ENCODE results near the gene APRT.

APRT gene

DNA sequence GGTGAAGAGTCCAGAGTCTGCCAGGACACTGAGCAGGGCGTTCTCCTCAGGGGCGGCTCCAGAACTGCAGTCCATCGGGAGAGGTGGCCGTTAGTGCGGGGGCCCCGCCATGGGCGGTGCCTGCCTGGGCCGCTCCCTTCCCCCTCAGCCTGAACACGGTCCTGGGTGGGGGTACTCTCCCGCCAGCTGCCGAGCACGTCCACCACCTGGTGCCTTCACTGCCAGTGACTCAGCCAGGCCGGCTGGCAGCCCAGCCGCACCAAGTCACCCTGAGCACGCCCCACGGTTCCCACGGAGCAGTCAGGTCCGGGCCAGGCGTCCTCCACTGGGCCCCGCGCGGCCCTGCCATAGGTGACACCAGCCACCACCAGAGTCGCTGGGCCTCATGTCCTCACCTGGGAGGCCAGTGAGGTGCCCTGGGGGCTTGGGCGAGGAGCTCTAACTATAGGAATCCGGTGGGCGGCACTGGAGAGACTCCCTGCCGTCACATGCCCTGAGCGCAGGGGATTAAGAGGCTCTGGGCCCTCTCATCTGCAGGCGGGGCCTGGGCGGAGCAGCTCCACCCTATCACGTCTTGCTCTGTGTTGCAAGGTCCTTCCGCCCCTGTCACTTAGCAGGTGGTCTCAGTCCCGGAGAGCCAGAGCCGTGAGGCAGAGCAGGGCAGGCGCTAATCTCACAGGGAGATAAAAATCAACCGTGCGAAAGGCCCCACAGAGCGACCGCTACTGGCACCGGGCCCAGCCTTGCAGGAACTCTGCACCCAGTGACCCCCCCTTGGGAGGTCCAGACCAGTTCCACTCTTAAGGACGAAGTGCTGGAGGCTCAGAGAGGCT is 41.1 kb downstream of the APRT start:
- DNase-seq, result no peak

DNA sequence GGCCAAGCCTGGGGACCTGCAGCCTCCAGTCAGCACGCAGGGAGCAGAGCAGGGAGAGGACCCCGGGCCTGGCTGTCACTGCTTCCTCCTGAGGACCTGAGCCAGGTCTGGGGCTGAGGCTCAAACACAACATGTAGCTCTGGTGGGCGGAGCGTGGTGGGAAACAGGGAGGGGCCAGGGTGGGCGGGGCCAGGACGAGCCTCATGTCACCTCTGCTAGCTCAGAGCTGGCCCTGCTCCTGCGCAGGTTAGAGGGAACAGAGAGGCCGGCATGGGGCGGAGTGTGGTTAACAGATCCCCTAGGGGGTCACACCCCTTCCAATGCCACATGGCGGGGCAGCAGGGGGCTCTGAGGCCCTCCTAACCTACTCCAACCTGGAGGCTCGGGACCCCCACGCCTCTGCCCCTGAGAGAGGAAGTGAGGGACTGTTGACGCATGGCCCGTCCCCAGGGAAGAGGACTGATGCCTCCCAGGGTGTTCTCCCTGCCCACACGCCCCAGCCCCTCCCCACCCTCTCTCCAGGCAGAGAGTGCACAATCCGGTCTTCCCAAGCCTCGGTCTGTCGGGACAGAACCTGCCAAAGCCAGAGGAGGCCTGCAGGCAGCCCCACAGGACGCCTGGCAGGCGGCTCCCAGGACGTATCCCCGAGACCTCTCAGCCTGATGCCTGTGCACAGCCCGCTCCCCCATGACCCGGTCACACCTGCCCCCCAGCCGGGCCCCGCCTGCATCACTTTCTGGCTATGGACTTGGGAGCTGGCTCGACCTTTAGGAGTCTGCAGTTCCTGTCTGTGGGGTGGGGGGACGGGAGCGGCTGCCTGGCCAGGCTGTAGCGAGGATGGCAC is 41.9 kb downstream of the APRT start:
- DNase-seq, result no peak

DNA sequence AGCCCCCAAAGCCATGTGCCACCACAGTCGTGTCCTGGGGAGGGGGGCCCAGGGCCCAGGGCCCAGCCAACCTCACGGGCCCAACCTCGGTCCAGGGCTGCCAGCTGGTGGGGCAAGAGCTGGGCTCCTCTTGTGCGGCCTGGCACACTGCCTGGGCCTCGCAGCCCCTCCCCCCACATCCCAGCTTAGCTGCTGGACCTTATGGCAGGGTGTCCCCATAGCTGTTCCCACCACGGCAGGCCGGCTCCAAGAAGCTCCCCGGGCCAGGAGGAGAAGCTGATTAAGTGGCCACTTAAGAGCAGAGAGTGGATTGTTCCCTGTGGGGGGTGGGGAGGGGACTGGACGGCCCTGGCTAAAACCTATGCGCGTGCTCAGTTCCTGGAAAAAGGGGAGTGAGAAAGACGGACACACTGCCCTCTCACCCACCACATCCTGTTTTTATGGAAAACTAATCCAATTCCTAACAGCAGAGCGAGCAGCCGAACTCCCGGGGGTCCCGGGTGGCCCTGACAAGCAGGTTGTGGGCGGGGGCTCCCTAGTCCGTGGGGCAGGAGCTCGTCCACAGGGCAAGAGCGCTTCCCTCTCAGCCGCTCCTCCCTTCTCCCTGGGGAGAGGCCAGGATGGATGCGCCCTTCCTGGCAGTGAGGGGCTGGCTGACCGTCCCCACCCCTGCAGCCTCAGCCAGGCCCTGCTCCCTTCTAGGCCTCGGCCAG is 43.5 kb downstream of the APRT start:
- no peak for DNase-seq

DNA sequence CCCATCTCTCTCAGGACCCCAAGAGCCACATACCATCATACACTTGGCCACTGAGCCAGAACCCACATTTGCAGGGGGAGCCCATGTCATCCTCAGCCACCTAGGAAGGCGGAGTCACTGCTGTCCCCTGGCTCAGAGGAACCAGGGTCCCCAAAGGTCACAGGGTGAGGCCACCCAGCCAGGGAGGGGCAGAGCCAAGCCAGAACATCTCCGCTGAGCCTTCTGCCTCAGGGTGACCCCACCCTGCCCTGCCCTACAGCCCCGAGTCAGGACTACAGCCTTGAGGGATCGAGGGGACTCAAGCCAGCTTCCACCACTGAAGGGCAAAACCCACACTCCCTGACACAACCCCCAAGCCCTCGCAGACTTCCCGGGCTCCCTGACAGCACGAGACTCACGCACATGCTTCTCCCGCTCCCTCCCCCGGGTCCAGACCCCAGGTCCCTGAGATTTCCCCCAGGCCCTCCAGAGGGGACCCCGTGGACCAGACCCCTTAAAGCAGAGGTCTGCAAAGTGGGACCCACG is 44.1 kb downstream of the APRT start:
- DNase-seq, result no peak

DNA sequence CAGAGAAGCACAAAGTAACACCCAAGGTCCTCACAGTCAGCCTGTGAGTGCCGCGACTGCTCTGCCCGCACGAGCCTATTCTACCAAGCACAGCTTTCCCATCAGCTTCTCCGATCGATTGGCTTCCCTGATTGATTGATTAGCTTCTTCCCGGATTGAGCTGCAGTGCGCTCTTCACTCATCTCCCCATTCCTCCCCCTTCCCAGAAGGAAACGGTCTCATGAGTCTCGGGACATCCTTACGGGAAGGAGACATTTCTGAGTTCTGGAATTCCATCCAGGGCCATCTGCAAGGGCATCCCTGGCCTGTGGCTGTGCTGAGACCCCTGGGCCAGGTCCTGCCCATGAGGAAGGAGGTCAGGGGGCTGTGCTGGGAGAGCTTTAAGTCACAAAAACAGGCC is 44.8 kb downstream of the APRT start:
- DNase-seq, result no peak

DNA sequence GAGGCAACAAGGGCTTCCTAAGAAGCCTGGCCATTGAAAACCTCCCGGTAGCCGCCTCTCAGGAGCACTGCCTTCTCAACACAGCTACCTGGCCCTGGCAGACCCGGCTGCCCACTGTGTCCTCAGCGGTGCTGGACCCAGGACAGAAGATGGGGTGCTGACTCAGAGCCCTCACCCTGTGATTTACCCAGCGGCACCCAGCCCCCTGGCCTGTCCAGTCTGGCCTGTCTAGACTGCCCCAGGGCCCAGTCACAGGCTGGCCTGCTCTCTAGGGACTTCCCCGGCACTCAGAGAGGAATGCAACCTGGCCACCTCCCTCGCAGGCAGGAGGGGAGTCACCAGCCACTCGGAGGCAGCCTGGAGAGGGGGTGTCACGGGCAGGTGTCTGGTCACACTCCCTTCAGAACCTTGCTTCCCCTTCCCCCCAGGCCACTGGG is 46.8 kb downstream of the APRT start:
- DNase-seq, result no peak

DNA sequence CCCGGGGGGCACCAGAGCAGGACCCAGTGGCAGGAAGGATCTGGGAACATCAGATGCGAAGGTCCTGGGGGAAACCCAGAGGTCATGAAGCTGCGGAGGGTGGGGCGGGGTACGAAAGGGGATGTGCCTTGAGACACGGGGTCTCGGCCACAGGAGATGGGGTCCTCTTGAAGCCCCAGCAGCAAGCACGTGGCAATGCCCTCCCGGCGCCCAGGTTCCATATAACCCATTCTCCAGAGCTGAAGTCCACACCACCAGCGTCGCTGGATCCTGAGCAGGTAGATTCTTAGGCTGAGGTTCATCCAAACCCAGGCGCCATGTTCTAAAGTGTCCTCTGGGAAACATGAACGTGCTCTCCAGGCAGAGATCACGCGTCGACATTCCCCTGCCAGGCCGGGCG is 47.6 kb downstream of the APRT start:
- DNase-seq, result no peak

DNA sequence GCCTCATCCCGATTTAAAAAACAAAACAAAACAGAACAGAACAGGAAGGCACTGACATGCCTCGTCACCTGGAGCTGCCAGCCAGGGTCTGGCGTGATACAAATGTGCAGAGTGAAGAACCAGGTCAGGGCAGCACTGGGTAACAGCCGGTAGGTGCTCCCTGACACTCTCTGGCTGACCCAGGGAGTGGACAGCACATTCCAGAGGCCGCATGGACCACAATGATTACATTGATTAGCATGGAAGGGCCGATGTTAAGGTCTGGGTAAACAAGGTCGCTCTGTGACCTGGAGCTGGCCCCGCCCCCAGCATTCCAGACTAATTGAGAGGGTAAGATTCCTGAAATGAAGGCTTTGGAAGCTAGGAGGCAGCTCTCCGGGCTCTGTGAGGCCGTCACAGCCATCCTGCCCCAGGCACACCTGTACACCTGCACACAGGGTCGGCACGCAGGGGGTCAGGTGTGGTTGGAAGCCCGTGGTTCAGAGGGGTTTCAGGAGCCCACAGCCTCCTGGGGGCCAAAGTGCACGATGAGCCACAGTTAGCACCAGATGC is 48.1 kb downstream of the APRT start:
- no peak for DNase-seq

DNA sequence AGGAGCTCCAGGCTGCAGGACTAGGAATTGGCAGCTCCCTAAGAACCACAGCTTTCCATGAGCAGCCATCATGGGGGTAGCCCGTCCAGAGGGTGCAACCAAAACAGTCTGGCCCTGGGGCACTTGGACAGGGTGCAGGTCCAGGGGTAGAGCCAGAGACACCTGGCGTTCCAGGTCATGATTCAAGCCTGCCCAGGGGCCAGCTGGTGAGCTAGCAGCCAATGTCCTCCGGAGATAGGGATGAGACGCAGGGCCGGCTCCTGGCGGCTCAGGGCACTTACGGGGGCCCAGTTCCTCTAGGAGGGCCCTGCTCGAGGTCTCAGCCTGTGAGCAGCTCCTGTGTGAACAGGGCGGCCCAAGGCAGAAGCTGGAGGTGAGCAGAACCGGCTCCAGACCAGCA is 48.8 kb downstream of the APRT start:
- no peak for DNase-seq

DNA sequence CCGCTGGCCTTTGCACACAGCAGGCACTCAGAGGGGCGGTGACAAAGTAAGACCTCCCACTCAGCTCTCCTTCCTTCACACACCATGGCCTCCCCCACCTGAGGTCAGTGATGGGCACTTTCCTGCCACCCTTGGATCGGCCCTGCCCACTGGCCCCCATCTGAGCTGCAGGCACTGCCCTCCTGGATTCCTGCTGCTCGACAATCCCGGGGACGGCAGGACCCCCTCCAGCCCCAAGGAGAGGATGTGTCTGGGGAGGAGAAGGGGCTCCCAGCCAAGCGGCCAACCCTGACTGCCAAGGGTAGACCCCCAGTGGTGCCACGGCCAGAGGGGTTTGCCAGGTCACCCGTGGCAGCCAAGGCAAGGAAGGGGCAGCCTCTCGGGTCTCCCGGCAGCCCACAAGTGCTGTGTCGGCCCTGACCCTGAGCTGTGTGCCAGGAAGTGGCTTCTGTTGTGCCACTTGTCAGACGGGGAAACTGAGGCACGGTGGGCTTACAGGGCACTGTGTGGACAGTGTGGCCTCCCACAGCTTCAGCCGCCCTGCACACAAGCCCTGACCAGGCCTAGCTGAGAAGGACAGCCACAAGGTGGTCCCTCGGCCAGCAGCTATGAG is 49.4 kb downstream of the APRT start:
- no peak for DNase-seq

DNA sequence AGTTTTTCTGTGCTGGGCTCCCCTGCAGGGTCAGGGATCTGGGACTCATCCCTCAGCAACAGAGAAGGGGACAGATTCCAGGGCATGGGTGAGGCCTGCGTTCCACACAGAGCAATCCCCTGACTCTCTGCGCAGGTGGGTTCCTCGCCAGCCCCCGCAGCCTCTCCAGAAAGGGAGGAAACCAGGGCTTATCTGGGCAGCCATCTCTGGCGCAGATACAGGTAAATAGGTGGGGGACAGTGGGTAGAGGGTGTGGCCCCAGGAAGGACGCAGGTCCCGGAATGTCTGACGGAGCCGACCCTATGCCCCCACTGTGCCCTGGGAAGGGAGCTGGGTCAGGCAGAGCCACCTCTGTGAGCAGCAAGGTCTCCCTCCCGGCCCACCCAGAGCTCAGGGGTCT is 49.9 kb downstream of the APRT start:
- DNase-seq, result no peak

DNA sequence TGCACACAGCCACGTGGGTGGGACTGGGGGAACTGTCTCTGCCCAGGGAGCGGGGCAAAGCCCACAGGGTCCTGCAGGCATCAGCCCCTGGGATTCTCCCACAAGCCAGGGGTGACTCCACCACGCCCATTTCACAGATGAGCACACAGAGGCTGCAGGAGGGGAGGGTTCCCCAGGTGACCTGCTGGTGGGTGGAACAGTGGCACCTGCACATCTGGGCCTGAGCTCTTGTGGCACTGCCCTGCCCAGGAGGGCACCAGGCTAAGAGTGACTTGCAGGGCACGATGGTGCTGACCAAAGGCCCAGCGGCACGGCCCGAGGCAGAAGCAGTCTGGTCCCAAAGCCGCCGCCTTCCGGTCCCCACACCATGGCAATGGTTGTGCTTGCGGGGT is 50.6 kb downstream of the APRT start:
- no peak for DNase-seq

DNA sequence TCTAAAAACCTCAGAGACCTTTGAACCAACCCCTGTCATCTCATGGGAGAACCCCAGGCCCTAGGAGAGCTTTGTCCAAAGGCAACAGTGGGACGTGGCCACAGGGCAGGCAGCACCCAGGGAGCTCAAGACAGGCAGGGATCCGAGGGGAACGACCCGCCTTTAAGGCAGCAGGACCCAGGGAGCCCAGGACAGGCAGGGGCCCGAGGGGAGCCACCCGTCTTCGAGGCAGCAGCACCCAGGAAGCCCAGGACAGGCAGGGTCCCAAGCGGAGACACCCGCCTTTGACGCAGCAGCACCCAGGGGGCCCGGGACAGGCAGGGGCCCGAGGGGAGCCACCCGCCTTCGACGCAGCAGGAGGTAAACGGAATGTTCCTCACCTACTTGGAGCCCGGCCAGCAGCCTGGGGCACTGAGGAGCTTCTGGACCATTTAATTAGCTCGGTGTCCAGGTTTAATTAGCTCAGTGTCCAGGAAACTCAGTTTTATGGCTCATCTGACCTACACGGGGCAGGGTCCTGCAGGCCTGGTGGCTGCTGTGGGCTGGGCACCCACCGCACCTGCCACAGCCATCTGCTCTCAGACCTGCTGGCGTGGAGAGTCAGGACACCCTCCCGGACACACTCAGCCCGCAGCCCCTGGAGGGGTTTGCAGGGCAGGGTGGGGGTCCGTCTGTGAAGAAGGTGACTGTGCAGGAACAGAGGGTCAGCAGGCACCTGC is 51.1 kb downstream of the APRT start:
- DNase-seq, result no peak

DNA sequence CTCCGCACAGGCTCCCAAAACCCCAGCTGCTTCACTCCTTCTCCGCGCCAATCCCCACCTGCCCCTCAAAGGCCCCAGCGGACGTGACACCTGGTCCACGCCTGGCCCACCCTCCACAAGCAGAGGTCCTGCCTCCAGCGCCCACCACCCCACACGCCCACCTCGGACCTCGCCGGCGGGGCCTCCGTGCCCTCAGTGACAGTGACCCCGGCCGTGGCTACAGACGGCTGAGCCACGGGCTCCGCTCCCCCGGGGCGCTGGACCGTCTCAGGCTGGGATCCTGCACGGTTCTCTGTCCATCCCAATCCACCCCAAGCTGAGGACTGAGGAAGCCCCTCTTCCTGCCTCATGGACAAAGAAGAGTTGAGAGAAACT is 51.8 kb downstream of the APRT start:
- DNase-seq, result no peak
